Activated CD4-positive, alpha-beta T cell treated with anti-CD3 and anti-CD28 coated beads, Interleukin-2, amount 10 ng/mL, durations not matched to agents 24 days and 14 days (primary cell): ENCODE data around the gene ANKRD6. TPM values are rescaled to one million over a fixed set of nuclear protein-coding genes. Genes with fewer than 3 reads are reported as not detected.
"Not testable (repeated sequence)": the region's sequence is repeated elsewhere in the genome, so short reads cannot be mapped to it uniquely, and the experiment has no call there.

Source experiments
- DNase-seq: peaks from one replicate; pipeline ENCODE4 v3.0.0; 2022
- H3K27ac Mint-ChIP-seq: one replicate; pipeline ENCODE4 v1.8.0; 2022; ENCODE audit warnings: mild to moderate bottlenecking, mixed read lengths
- H3K27me3 Mint-ChIP-seq: one replicate; pipeline ENCODE4 v1.8.0; 2022; ENCODE audit warnings: mixed read lengths
- H3K36me3 Mint-ChIP-seq: one replicate; pipeline ENCODE4 v1.8.0; 2022; ENCODE audit warnings: low read depth, mild to moderate bottlenecking, mixed read lengths
- H3K4me1 Mint-ChIP-seq: one replicate; pipeline ENCODE4 v1.8.0; 2021; ENCODE audit warnings: mixed read lengths
- H3K4me3 Mint-ChIP-seq: one replicate; pipeline ENCODE4 v1.8.0; 2022; ENCODE audit warnings: mild to moderate bottlenecking, moderate library complexity, mixed read lengths
- H3K9me3 Mint-ChIP-seq: one replicate; pipeline ENCODE4 v1.8.0; 2021; ENCODE audit warnings: mixed read lengths
- intact Hi-C: fragments of 100-400 bp; cut with micrococcal nuclease; formaldehyde crosslinking; loops from one replicate; pipeline ENCODE4 v1.15.1; 2023
- total RNA-seq: library from RNA; stranded (reverse); gene quantifications from 2 replicates; pipeline ENCODE4 v1.2.3, GENCODE V29; 2022

The ANKRD6 gene
- total RNA-seq, 1 donor from 2014 or later = 2.8 TPM

- no peaks in the 10 kb centered on the region for H3K27me3 Mint-ChIP-seq
- peak within 1 kb of the TSS; percentile 90 for H3K4me3 Mint-ChIP-seq
- peaks cover 44% of the 10 kb centered on the region for H3K36me3 Mint-ChIP-seq
- intact Hi-C loops = loop anchor here (1.0 to 2.0 kb wide), 6 partner anchors 205 to 948 kb away; partner anchors contain the start of genes ANKRD6, MAP3K7, PNRC1 and RNGTT
- DNase-seq = peak; percentile 97
- H3K27ac Mint-ChIP-seq = peak within 1 kb of the TSS; percentile 98
- H3K9me3 Mint-ChIP-seq = no peaks in the 10 kb centered on the region
- H3K4me1 Mint-ChIP-seq = peaks cover 26% of the 10 kb centered on the region
Measured at GRCh38 chr6:89638320-89639195, 205.6 kb downstream of the ANKRD6 start, which contains the start of gene LYRM2. Gene LYRM2 (minus strand): TSS chr6:89638747. CDS start chr6:89638716, 31 bp downstream.

- no peak for DNase-seq
- H3K36me3 Mint-ChIP-seq = peaks cover 50% of the 10 kb centered on the region
- no peak overlapping the region for H3K4me3 Mint-ChIP-seq
- peaks cover 24% of the 10 kb centered on the region for H3K4me1 Mint-ChIP-seq
- no peaks in the 10 kb centered on the region for H3K27me3 Mint-ChIP-seq
- no peak overlapping the region for H3K27ac Mint-ChIP-seq
- H3K9me3 Mint-ChIP-seq = no peaks in the 10 kb centered on the region
- intact Hi-C loops = no loop called here
Measured at GRCh38 chr6:89640804-89641203, 207.9 kb downstream of the ANKRD6 start.

- DNase-seq, H3K27me3 Mint-ChIP-seq, intact Hi-C loops, H3K9me3 Mint-ChIP-seq, H3K4me3 Mint-ChIP-seq, H3K27ac Mint-ChIP-seq: not testable (repeated sequence)
- Mint-ChIP-seq H3K36me3 (peaks cover 49% of the 10 kb centered on the region), H3K4me1 (peaks cover 21% of the 10 kb centered on the region)
Measured at GRCh38 chr6:89641581-89641980, 208.6 kb downstream of the ANKRD6 start.

DNA sequence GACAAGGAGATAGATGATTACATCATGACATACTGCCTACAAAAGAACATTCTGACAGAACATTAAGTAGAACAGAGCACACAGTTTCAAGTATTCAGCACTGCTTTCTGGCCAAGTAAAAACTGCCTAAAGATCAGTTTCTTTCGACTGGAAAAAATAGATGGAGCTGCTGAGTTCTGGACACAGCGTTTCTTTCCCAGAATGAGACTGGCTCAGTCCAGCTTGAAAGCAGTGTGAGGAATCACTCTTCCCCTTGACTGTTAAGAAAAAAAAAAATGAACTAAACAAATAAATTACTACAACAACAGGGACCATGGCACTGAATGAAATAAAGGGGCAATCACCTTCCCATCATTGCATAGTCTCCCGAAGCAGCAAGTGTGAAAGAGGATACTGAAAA is 210.0 kb downstream of the ANKRD6 start:
- Mint-ChIP-seq H3K27ac (no peak overlapping the region), H3K4me3 (no peak overlapping the region), H3K36me3 (peaks cover 52% of the 10 kb centered on the region), H3K27me3 (no peaks in the 10 kb centered on the region), H3K4me1 (peaks cover 15% of the 10 kb centered on the region), H3K9me3 (no peaks in the 10 kb centered on the region)
- intact Hi-C loops = no loop called here
- DNase-seq = no peak

DNA sequence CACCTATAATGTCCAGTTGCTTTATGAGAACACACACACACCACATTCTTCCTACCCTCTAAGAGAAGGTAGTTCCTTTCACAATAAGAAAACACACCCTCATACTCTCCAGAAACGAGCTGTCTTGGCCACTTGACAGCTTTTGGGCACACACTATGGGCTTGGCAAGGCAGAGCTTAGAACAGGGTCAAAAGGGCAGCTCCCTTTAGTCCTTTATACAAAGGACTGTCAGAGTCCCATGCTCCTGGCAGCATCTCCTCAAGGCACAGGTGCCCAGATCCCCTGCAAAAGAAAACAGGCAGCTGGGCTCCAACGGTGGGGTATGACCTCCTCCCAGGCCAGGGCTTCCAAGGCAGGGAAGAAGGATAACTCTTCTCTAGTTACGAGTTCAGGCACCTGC is 210.5 kb downstream of the ANKRD6 start:
- H3K9me3 Mint-ChIP-seq = no peaks in the 10 kb centered on the region
- intact Hi-C loops = no loop called here
- no peak overlapping the region for H3K27ac Mint-ChIP-seq
- no peaks in the 10 kb centered on the region for H3K27me3 Mint-ChIP-seq
- H3K4me1 Mint-ChIP-seq = peaks cover 12% of the 10 kb centered on the region
- peaks cover 53% of the 10 kb centered on the region for H3K36me3 Mint-ChIP-seq
- no peak for DNase-seq
- no peak overlapping the region for H3K4me3 Mint-ChIP-seq

DNA sequence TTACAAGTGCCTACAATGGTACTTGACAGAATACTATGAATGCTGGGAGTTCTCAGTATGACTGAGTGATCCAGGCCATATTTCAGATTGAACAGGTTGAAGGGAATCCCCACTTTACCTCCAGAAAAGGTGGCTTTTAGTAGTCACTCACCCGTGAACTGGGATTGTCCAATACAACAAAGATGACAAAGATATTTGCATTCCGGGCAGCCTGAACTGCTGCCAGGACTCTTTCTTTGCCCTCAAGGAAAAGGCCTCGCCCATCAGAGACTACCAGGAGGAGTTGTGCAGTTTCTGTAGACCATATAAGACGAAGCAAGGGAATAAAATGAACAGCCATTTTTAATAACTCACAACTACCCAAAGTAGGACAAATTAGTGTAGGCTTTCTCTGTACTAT is 211.9 kb downstream of the ANKRD6 start:
- intact Hi-C loops = no loop called here
- no peak for DNase-seq
- Mint-ChIP-seq H3K4me3 (no peak overlapping the region), H3K27ac (no peak overlapping the region), H3K4me1 (peaks cover 5% of the 10 kb centered on the region), H3K27me3 (no peaks in the 10 kb centered on the region), H3K36me3 (peaks cover 54% of the 10 kb centered on the region), H3K9me3 (no peaks in the 10 kb centered on the region)

DNA sequence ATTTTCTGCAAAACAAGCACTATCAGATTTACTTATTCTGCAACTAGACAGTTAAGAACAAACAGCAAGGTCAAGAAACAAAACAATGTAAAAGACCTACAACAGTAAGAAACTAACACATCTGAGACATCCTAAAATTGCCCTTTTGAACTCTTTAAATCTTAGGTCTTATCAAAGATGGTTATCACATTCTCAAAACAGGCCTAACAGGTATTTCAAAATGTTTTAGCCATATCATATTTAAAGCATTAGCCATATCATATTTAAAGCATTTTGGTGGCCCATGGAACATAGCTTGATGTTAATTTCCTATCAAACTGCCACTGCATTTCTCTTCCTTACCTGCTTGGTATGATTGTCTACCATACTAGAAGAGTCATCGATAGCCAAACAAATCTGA is 216.7 kb downstream of the ANKRD6 start:
- no peak for DNase-seq
- no peaks in the 10 kb centered on the region for H3K27me3 Mint-ChIP-seq
- intact Hi-C loops = no loop called here
- no peak overlapping the region for H3K27ac Mint-ChIP-seq
- H3K36me3 Mint-ChIP-seq = peaks cover 64% of the 10 kb centered on the region
- H3K4me1 Mint-ChIP-seq = peaks cover 3% of the 10 kb centered on the region
- H3K4me3 Mint-ChIP-seq = no peak overlapping the region
- H3K9me3 Mint-ChIP-seq = no peaks in the 10 kb centered on the region

- H3K27ac Mint-ChIP-seq = no peak overlapping the region
- intact Hi-C loops = no loop called here
- peaks cover 61% of the 10 kb centered on the region for H3K36me3 Mint-ChIP-seq
- no peaks in the 10 kb centered on the region for H3K4me1 Mint-ChIP-seq
- no peaks in the 10 kb centered on the region for H3K27me3 Mint-ChIP-seq
- DNase-seq = no peak
- no peaks in the 10 kb centered on the region for H3K9me3 Mint-ChIP-seq
- no peak overlapping the region for H3K4me3 Mint-ChIP-seq
Measured at GRCh38 chr6:89650579-89650978, 217.6 kb downstream of the ANKRD6 start.

DNA sequence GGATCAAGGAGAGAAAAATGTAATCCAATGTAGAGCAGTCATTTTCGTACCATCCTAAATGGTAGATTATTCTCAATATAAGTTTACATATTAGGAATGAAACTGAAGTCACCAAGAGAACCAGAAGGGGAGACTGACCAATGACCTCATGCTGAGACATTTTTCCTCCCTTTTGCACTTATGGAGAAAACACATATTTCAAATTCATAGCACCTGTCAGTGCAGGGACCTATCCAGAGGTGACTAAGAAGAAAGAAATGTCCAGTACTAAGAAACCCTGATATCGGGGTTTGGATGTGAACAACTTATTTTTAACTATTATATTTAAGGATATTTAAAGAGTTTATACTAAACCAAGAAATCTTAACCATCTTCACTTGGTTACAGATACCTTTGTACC is 222.2 kb downstream of the ANKRD6 start:
- DNase-seq = no peak
- Mint-ChIP-seq H3K9me3 (no peaks in the 10 kb centered on the region), H3K4me1 (no peaks in the 10 kb centered on the region), H3K36me3 (peaks cover 68% of the 10 kb centered on the region), H3K4me3 (no peak overlapping the region), H3K27ac (no peak overlapping the region), H3K27me3 (no peaks in the 10 kb centered on the region)
- intact Hi-C loops = no loop called here

DNA sequence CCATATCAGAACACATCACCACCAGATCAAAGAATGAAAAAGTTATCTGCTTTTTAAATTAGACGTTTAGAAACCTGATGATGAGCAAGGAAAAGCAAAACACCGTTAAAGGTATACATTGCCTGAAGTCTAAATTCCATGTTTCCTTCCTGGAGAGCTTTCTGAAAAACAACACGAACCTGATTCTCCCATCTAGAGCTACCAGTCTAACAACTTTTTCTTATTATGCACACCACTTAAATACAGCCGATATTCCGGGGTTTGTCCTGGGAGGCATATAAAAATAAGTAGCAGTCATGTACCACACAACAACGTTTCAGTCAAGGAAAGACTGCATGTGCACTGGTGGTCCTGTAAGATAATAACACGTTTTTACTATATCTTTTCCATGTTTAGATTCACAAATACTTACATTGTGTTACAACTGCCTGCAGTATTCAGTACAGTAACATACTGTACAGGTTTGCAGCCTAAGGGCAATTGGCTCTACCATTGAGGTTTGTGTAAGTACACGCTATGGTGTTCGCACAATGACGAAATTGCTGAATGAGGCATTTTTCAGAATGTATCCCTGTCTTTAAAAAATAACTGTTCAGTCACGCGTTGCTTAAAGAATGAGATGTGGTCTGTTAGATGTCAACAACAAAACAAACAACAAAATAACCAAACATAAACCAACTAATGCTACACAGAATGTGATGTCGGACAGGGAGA is 224.7 kb downstream of the ANKRD6 start:
- DNase-seq = no peak
- no peak overlapping the region for H3K4me3 Mint-ChIP-seq
- no peaks in the 10 kb centered on the region for H3K27me3 Mint-ChIP-seq
- H3K4me1 Mint-ChIP-seq = no peaks in the 10 kb centered on the region
- no peak overlapping the region for H3K27ac Mint-ChIP-seq
- H3K9me3 Mint-ChIP-seq = no peaks in the 10 kb centered on the region
- intact Hi-C loops = no loop called here
- peaks cover 67% of the 10 kb centered on the region for H3K36me3 Mint-ChIP-seq

- H3K36me3 Mint-ChIP-seq = peaks cover 74% of the 10 kb centered on the region
- no peaks in the 10 kb centered on the region for H3K4me1 Mint-ChIP-seq
- intact Hi-C loops = no loop called here
Measured at GRCh38 chr6:89660981-89661380, 228.0 kb downstream of the ANKRD6 start.

GRCh38 chr6:89661559-89661958 is 228.6 kb downstream of the ANKRD6 start:
- Mint-ChIP-seq H3K4me1 (no peaks in the 10 kb centered on the region), H3K27me3 (no peaks in the 10 kb centered on the region), H3K36me3 (peaks cover 78% of the 10 kb centered on the region), H3K4me3 (no peak overlapping the region), H3K27ac (no peak overlapping the region), H3K9me3 (no peaks in the 10 kb centered on the region)
- no peak for DNase-seq
- intact Hi-C loops = no loop called here

More at GRCh38 chr6:89660981-89661380, 228.0 kb downstream of the ANKRD6 start:
- Mint-ChIP-seq H3K9me3 (no peaks in the 10 kb centered on the region), H3K4me3 (no peak overlapping the region), H3K27ac (no peak overlapping the region), H3K27me3 (no peaks in the 10 kb centered on the region)
- DNase-seq = no peak

- no peak for DNase-seq
- Mint-ChIP-seq H3K9me3 (no peaks in the 10 kb centered on the region), H3K27ac (no peak overlapping the region), H3K4me1 (no peaks in the 10 kb centered on the region), H3K27me3 (no peaks in the 10 kb centered on the region), H3K4me3 (no peak overlapping the region), H3K36me3 (peaks cover 68% of the 10 kb centered on the region)
- intact Hi-C loops = no loop called here
Measured at GRCh38 chr6:89662659-89663223, 229.8 kb downstream of the ANKRD6 start.
